H1 (cell line): Measurements from ENCODE around the gene GMCL1. TPM values are rescaled to one million over a fixed set of nuclear protein-coding genes. Genes with fewer than 3 reads are reported as not detected.

Experiments
- CEBPB ChIP-seq: IDR thresholded peaks from 2 replicates; pipeline ENCODE4 v1.6.1; 2012; ENCODE audit warnings: low read depth, low read length
- E2F6 ChIP-seq: IDR thresholded peaks from 2 replicates; pipeline ENCODE4 v1.6.1; 2012; ENCODE audit warnings: inconsistent platforms
- KDM4A ChIP-seq: IDR thresholded peaks from one replicate; pipeline ENCODE4 v1.7.1; 2012; ENCODE audit warnings: low read depth, mild to moderate bottlenecking, moderate library complexity, low read length, inconsistent platforms; ENCODE audit not compliant: severe bottlenecking
- polyA plus RNA-seq, 7 experiments: library from polyadenylated mRNA; depleted of rRNA in 3 of 7; stranded (reverse) in 5 of 7; unstranded in 2 of 7; fragments of >200 nt in 5 of 7; fragments of 200-250 nt in 2 of 7; gene quantifications; 1 replicate in 5 of 7; 2 replicates in 1 of 7; 4 replicates in 1 of 7; pipeline versions ENCODE4 v1.2.1 to v1.2.3, GENCODE V29; 2011 to 2013; ENCODE audit warnings: missing spikeins in 2 of 7, mixed read lengths in 2 of 7
- total RNA-seq: library from RNA; stranded (reverse); fragmentation: NEBNext Ultra II Directional; extraction: Animal tissue kit (Norgen Biotek cat#: 25700); gene quantifications from 2 replicates; pipeline ENCODE4 v1.2.1, GENCODE V29; 2021

The GMCL1 gene
- total and polyA plus RNA-seq, 2 of the 8 experiments (the other 6 are each of a cell fraction or from before 2014, with no cell fraction given) = 6.5 to 21.9 TPM

GRCh38 chr2:69916106-69916505 is 86.6 kb downstream of the GMCL1 start (continued):
- TF ChIP-seq E2F6 = no peak
- TF ChIP-seq KDM4A = no peak
- no peak for TF ChIP-seq CEBPB
